A673 (cell line): ENCODE measurements around the gene JMJD7. TPM values are rescaled to one million over a fixed set of nuclear protein-coding genes. Genes with fewer than 3 reads are reported as not detected.

Source experiments
- BruUV-seq: library from RNA; stranded (reverse); fragments of 400-500 nt; replicated peaks from 2 replicates; lab custom pipeline; 2021; lab: Mats Ljungman, UMichigan
- CTCF ChIA-PET: fragments of 300-600 bp; sonication (Branson Sonifier 250); formaldehyde crosslinking; loops from one replicate; lab custom pipeline; 2022; ENCODE audit warnings: antibody characterized with exemption; lab: Charles Lee
- POLR2A ChIA-PET: fragments of 300-600 bp; sonication (Branson Sonifier 250); formaldehyde crosslinking; loops from one replicate; lab custom pipeline; 2022; ENCODE audit warnings: antibody characterized with exemption; ENCODE audit not compliant: low non-redundant PET; lab: Charles Lee
- DNase-seq: peaks from one replicate; pipeline ENCODE4 v3.0.0-alpha.2; 2015; ENCODE audit warnings: low spot score
- H3K27ac ChIP-seq: fragments of 200-600 bp; sonication (generic); 2 replicates; pipeline ENCODE4 v1.5.1; 2016; ENCODE audit warnings: mixed run types, low read depth, mild to moderate bottlenecking, mixed read lengths, antibody characterized with exemption, low read length; ENCODE audit not compliant: poor library complexity, severe bottlenecking
- H3K27me3 ChIP-seq: fragments of 200-600 bp; sonication (generic); replicated peaks from 2 replicates; pipeline ENCODE4 v1.6.1; 2017; ENCODE audit warnings: mixed run types, low read depth, mild to moderate bottlenecking, mixed read lengths, antibody characterized with exemption, low read length; ENCODE audit not compliant: insufficient read depth, poor library complexity
- H3K36me3 ChIP-seq: fragments of 200-600 bp; sonication (generic); 2 replicates; pipeline ENCODE4 v1.6.1; 2016; ENCODE audit warnings: mixed run types, mild to moderate bottlenecking, mixed read lengths, antibody characterized with exemption, low read length; ENCODE audit not compliant: insufficient read depth, poor library complexity, severe bottlenecking
- H3K4me1 ChIP-seq: fragments of 200-600 bp; sonication (generic); 2 replicates; pipeline ENCODE4 v1.6.1; 2017; ENCODE audit warnings: mixed run types, mild to moderate bottlenecking, mixed read lengths, antibody characterized with exemption, low read length; ENCODE audit not compliant: insufficient read depth, poor library complexity, severe bottlenecking
- H3K4me3 ChIP-seq: fragments of 200-600 bp; sonication (generic); 2 replicates; pipeline ENCODE4 v1.5.1; 2016; ENCODE audit warnings: low read depth, mixed run types, mild to moderate bottlenecking, mixed read lengths, low read length; ENCODE audit not compliant: poor library complexity, severe bottlenecking
- H3K9me3 ChIP-seq: fragments of 200-600 bp; sonication (generic); 2 replicates; pipeline ENCODE4 v1.6.1; 2016; ENCODE audit warnings: mixed run types, low read depth, mild to moderate bottlenecking, mixed read lengths, antibody characterized with exemption, low read length; ENCODE audit not compliant: poor library complexity, severe bottlenecking
- EZH2 ChIP-seq: fragments of 200-600 bp; sonication (generic); IDR thresholded peaks from 2 replicates; pipeline ENCODE4 v1.6.1; 2017; ENCODE audit warnings: borderline replicate concordance, low read depth, mild to moderate bottlenecking, mixed read lengths, antibody characterized with exemption, low read length; ENCODE audit not compliant: poor library complexity, severe bottlenecking
- intact Hi-C: fragments of 100-400 bp; cut with micrococcal nuclease; formaldehyde crosslinking; loops from one replicate; pipeline ENCODE4 v1.10.0; 2022; ENCODE audit not compliant: unreplicated experiment
- total RNA-seq: library from RNA; stranded (reverse); gene quantifications from 2 replicates; pipeline ENCODE4 v1.2.3, GENCODE V29; 2021
- TF ChIP-seq, protein P1 (sequence below): fragments of 300-800, 200-600 bp; sonication (generic); conservative IDR thresholded peaks from 2 replicates; pipeline ENCODE4 v1.5.1; 2017; ENCODE audit warnings: low read depth, mild to moderate bottlenecking, antibody characterized with exemption, low read length, moderate library complexity, mixed read lengths

JMJD7 gene
- total RNA-seq, 1 experiment from 2014 or later = 18.8 TPM

DNA sequence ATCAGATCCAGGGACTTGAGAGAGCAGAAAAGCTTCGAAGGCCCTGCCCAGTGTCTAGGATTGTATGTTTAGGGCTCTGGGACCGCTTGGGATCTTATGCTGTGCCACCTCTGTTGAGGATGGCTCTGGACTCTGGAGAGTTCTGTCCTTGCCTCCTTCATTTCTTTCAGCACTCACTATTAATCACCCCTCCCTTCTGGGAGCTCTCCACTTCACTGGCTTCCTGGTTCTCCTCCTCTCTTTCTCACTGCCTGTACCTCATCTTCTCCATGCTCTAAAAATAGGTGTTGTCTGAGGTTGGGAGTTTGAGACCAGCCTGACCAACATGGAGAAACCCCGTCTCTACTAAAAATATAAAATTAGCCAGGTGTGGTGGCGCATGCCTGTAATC lies 36.4 kb upstream of the JMJD7 start:
- Histone ChIP-seq H3K27ac (peak overlapping the region; percentile 1), H3K27me3 (no peaks in the 10 kb centered on the region), H3K9me3 (no peaks in the 10 kb centered on the region), H3K36me3 (no peaks in the 10 kb centered on the region), H3K4me3 (no peak overlapping the region), H3K4me1 (peaks cover 42% of the 10 kb centered on the region)
- no peak for TF ChIP-seq EZH2
- TF ChIP-seq, protein P1, sequence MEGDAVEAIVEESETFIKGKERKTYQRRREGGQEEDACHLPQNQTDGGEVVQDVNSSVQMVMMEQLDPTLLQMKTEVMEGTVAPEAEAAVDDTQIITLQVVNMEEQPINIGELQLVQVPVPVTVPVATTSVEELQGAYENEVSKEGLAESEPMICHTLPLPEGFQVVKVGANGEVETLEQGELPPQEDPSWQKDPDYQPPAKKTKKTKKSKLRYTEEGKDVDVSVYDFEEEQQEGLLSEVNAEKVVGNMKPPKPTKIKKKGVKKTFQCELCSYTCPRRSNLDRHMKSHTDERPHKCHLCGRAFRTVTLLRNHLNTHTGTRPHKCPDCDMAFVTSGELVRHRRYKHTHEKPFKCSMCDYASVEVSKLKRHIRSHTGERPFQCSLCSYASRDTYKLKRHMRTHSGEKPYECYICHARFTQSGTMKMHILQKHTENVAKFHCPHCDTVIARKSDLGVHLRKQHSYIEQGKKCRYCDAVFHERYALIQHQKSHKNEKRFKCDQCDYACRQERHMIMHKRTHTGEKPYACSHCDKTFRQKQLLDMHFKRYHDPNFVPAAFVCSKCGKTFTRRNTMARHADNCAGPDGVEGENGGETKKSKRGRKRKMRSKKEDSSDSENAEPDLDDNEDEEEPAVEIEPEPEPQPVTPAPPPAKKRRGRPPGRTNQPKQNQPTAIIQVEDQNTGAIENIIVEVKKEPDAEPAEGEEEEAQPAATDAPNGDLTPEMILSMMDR = no peak
- no peak for DNase-seq
- intact Hi-C loops = no loop called here
- CTCF ChIA-PET = interaction anchor here (0.5 kb wide), 1 partner anchor 260 kb away, joined by 5 read pairs; no protein-coding TSS in a partner anchor
- POLR2A ChIA-PET = no interaction called here
- BruUV-seq = no TSS peak

DNA sequence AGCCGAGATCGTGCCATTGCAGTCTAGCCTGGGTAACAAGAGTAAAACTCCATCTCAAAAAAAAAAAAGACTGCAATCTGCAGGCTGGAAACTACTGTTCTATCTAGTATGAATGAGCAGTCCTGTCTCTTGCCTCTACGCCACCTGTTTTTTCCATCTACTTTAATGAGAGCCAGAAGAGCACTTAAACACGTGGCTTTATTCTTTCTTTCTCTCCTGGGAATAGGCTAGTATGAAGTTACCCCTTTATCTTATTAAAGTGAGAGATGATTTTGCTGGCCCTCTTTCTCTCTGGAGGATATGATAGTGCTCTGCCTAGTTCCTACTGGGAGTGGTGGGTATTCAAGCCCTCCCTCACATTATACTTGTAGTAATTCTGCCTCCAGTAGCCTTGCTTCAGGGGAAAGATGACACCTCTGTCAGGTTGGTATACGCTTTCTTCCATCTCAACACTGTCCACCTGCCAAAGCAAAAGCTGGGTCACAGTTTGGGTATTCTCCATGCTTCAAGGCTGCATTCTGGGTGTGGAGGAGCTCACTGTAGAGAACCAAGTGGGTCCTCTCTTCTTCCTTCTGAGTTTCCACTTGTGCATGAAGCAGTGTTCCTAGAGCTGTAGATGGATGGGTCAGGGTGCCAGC lies 35.8 kb upstream of the JMJD7 start:
- H3K4me3 ChIP-seq = no peak overlapping the region
- DNase-seq = peak; percentile 33

DNA sequence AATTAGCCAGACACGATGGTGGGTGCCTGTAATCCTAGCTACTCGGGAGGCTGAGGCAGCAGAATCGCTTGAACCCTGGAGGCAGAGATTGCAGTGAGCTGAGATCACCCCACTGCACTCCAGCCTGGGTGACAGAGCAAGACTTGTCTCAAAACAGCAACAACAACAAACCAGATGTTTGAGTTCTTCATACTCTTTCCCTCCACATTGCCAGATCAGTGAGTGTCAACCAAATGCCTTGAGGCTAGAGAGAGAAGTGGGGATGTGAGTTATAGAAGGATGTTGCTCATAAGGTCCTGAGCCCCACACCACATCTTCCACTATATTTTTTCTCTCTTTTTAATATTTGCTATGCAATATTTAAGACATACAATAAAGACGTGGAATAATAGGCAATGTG lies 33.8 kb upstream of the JMJD7 start:
- Histone ChIP-seq H3K9me3 (no peaks in the 10 kb centered on the region), H3K4me3 (no peak overlapping the region), H3K27ac (no peak overlapping the region), H3K27me3 (no peaks in the 10 kb centered on the region), H3K4me1 (peaks cover 53% of the 10 kb centered on the region), H3K36me3 (no peaks in the 10 kb centered on the region)
- no TSS peak for BruUV-seq
- POLR2A ChIA-PET = interaction anchor here (0.6 kb wide), 1 partner anchor 41 kb away, joined by 3 read pairs; no protein-coding TSS in a partner anchor
- CTCF ChIA-PET = no interaction called here
- DNase-seq = no peak
- intact Hi-C loops = no loop called here
- TF ChIP-seq EZH2 = no peak
- TF ChIP-seq, protein P1 = no peak

More for the DNA sequence above, 35.8 kb upstream of the JMJD7 start:
- TF ChIP-seq, protein P1 = no peak
- no peak for TF ChIP-seq EZH2
- Histone ChIP-seq H3K27ac (no peak overlapping the region), H3K9me3 (no peaks in the 10 kb centered on the region), H3K4me1 (peaks cover 48% of the 10 kb centered on the region), H3K27me3 (no peaks in the 10 kb centered on the region), H3K36me3 (no peaks in the 10 kb centered on the region)
- no TSS peak for BruUV-seq
- CTCF ChIA-PET = no interaction called here
- intact Hi-C loops = no loop called here
- POLR2A ChIA-PET = no interaction called here
